ENCODE measurements around the gene QRFPR.
A peak's percentile ranks its signal among the peaks of the same experiment; 100 is the strongest.

Gene QRFPR

GRCh38 chr4:121344098-121344497 lies 36.7 kb downstream of the QRFPR start:
- no peak for DNase-seq (ENCODE audit: low spot score)
- Histone ChIP-seq H3K79me1 (ENCODE audit: low read depth, low read length) (no peaks in the 10 kb centered on the region), H4K8ac (ENCODE audit: low read depth, low read length) (no peak overlapping the region), H4K91ac (ENCODE audit: low read depth, low read length, poor library complexity) (no peak overlapping the region), H2AK5ac (ENCODE audit: low read depth, low read length) (no peak overlapping the region), H3K18ac (ENCODE audit: low read length) (no peak overlapping the region), H2BK12ac (ENCODE audit: low read length) (no peak overlapping the region), H2BK120ac (ENCODE audit: low read depth, low read length) (no peak overlapping the region), H3K4me1 (ENCODE audit: control insufficient read depth in 2 of 2, insufficient read depth in 1 of 2, low read depth in 1 of 2, low read length in 2 of 2) (peaks cover 0 to 9% of the 10 kb centered on the region in 2 donors), H3K27me3 (ENCODE audit: control insufficient read depth in 3 of 3, insufficient read depth in 3 of 3, low read depth in 1 of 3, low read length in 3 of 3) (peaks cover 0 to 18% (median 0%) of the 10 kb centered on the region in 3 experiments), H3K27ac (replicated peaks; ENCODE audit: low read length) (no peak overlapping the region), H3K14ac (ENCODE audit: low read length) (no peak overlapping the region), H3K4ac (ENCODE audit: low read length) (no peak overlapping the region), H3K9me3 (replicated peaks in 1 of 2; ENCODE audit: control insufficient read depth in 2 of 2, insufficient read depth in 1 of 2, low read depth in 1 of 2, low read length in 2 of 2) (no peaks in the 10 kb centered on the region), H3K23ac (ENCODE audit: low read depth, low read length, poor library complexity) (no peak overlapping the region), H2BK15ac (ENCODE audit: low read length) (no peak overlapping the region), H3K4me3 (ENCODE audit: low read length in 2 of 2) (no peak overlapping the region), H3K4me2 (ENCODE audit: insufficient read depth, low read length, poor library complexity, severe bottlenecking) (no peak overlapping the region), H3K9ac (ENCODE audit: low read depth, low read length, poor library complexity) (no peak overlapping the region), H3K36me3 (replicated peaks in 1 of 2; ENCODE audit: control insufficient read depth in 2 of 2, insufficient read depth in 2 of 2, low read length in 2 of 2) (no peaks in the 10 kb centered on the region), H2BK5ac (ENCODE audit: low read length) (no peak overlapping the region), H2AFZ (ENCODE audit: low read length) (no peak overlapping the region)
- WGBS, 2 donors (ENCODE audit: extremely low coverage in 2 of 2, insufficient read length in 2 of 2, insufficient replicate concordance in 1 of 2) = no CpG with 5 or more reads among the region's 1 CpG

- Histone ChIP-seq H2AFZ (ENCODE audit: low read length) (no peak overlapping the region), H2AK5ac (ENCODE audit: low read depth, low read length) (no peak overlapping the region), H3K4me2 (ENCODE audit: insufficient read depth, low read length, poor library complexity, severe bottlenecking) (no peak overlapping the region), H3K4ac (ENCODE audit: low read length) (no peak overlapping the region), H3K23ac (ENCODE audit: low read depth, low read length, poor library complexity) (no peak overlapping the region), H3K14ac (ENCODE audit: low read length) (no peak overlapping the region), H2BK5ac (ENCODE audit: low read length) (no peak overlapping the region), H3K36me3 (replicated peaks in 1 of 2; ENCODE audit: control insufficient read depth in 2 of 2, insufficient read depth in 2 of 2, low read length in 2 of 2) (no peaks in the 10 kb centered on the region), H4K8ac (ENCODE audit: low read depth, low read length) (no peak overlapping the region), H3K9ac (ENCODE audit: low read depth, low read length, poor library complexity) (no peak overlapping the region), H3K9me3 (replicated peaks in 1 of 2; ENCODE audit: control insufficient read depth in 2 of 2, insufficient read depth in 1 of 2, low read depth in 1 of 2, low read length in 2 of 2) (no peaks in the 10 kb centered on the region), H3K79me1 (ENCODE audit: low read depth, low read length) (no peaks in the 10 kb centered on the region), H3K27me3 (ENCODE audit: control insufficient read depth in 3 of 3, insufficient read depth in 3 of 3, low read depth in 1 of 3, low read length in 3 of 3) (peaks cover 0 to 27% (median 0%) of the 10 kb centered on the region in 3 experiments), H3K27ac (replicated peaks; ENCODE audit: low read length) (no peak overlapping the region), H3K4me3 (ENCODE audit: low read length in 2 of 2) (no peak overlapping the region), H2BK15ac (ENCODE audit: low read length) (no peak overlapping the region), H4K91ac (ENCODE audit: low read depth, low read length, poor library complexity) (no peak overlapping the region), H3K4me1 (ENCODE audit: control insufficient read depth in 2 of 2, insufficient read depth in 1 of 2, low read depth in 1 of 2, low read length in 2 of 2) (peaks cover 0 to 11% of the 10 kb centered on the region in 2 donors), H3K18ac (ENCODE audit: low read length) (no peak overlapping the region), H2BK12ac (ENCODE audit: low read length) (no peak overlapping the region), H2BK120ac (ENCODE audit: low read depth, low read length) (no peak overlapping the region)
- no peak for DNase-seq (ENCODE audit: low spot score)
- no CpG with 5 or more reads among the region's 2 CpGs for WGBS, 2 donors (ENCODE audit: extremely low coverage in 2 of 2, insufficient read length in 2 of 2, insufficient replicate concordance in 1 of 2)
Observed at GRCh38 chr4:121340247-121340646, 40.6 kb downstream of the QRFPR start.

DNA sequence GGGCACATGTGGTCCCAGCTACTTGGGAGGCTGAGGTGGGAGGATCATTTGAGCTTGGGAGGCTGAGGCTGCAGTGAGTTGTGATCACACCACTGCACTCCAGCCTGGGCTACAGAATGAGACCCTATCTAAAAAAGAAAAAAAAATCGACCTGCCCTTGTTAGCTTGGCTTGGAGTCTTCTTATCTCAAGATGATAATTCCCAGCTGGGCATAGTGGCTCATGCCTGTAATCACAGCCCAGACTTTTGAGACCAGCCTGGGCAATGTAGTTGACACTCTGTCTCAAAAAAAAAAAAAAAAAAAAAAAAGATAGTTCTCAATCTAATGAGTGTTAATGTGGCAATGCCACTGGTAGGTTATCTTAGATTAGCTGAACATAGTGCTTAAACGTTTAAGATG lies 41.0 kb downstream of the QRFPR start:
- Histone ChIP-seq H3K14ac (ENCODE audit: low read length) (no peak overlapping the region), H3K36me3 (replicated peaks in 1 of 2; ENCODE audit: control insufficient read depth in 2 of 2, insufficient read depth in 2 of 2, low read length in 2 of 2) (no peaks in the 10 kb centered on the region), H2BK120ac (ENCODE audit: low read depth, low read length) (no peak overlapping the region), H2BK15ac (ENCODE audit: low read length) (no peak overlapping the region), H2BK12ac (ENCODE audit: low read length) (no peak overlapping the region), H3K27ac (replicated peaks; ENCODE audit: low read length) (no peak overlapping the region), H3K18ac (ENCODE audit: low read length) (no peak overlapping the region), H3K27me3 (ENCODE audit: control insufficient read depth in 3 of 3, insufficient read depth in 3 of 3, low read depth in 1 of 3, low read length in 3 of 3) (peaks cover 0 to 23% (median 0%) of the 10 kb centered on the region in 3 experiments), H2BK5ac (ENCODE audit: low read length) (no peak overlapping the region), H2AK5ac (ENCODE audit: low read depth, low read length) (no peak overlapping the region), H3K79me1 (ENCODE audit: low read depth, low read length) (no peaks in the 10 kb centered on the region), H3K4me1 (ENCODE audit: control insufficient read depth in 2 of 2, insufficient read depth in 1 of 2, low read depth in 1 of 2, low read length in 2 of 2) (peaks cover 0 to 11% of the 10 kb centered on the region in 2 donors), H2AFZ (ENCODE audit: low read length) (no peak overlapping the region), H3K4me2 (ENCODE audit: insufficient read depth, low read length, poor library complexity, severe bottlenecking) (no peak overlapping the region), H3K4ac (ENCODE audit: low read length) (no peak overlapping the region), H3K9ac (ENCODE audit: low read depth, low read length, poor library complexity) (no peak overlapping the region), H4K8ac (ENCODE audit: low read depth, low read length) (no peak overlapping the region), H3K23ac (ENCODE audit: low read depth, low read length, poor library complexity) (no peak overlapping the region), H4K91ac (ENCODE audit: low read depth, low read length, poor library complexity) (no peak overlapping the region), H3K9me3 (replicated peaks in 1 of 2; ENCODE audit: control insufficient read depth in 2 of 2, insufficient read depth in 1 of 2, low read depth in 1 of 2, low read length in 2 of 2) (no peaks in the 10 kb centered on the region), H3K4me3 (ENCODE audit: low read length in 2 of 2) (no peak overlapping the region)
- no CpG with 5 or more reads among the region's 2 CpGs for WGBS, 2 donors (ENCODE audit: extremely low coverage in 2 of 2, insufficient read length in 2 of 2, insufficient replicate concordance in 1 of 2)
- no peak for DNase-seq (ENCODE audit: low spot score)

DNA sequence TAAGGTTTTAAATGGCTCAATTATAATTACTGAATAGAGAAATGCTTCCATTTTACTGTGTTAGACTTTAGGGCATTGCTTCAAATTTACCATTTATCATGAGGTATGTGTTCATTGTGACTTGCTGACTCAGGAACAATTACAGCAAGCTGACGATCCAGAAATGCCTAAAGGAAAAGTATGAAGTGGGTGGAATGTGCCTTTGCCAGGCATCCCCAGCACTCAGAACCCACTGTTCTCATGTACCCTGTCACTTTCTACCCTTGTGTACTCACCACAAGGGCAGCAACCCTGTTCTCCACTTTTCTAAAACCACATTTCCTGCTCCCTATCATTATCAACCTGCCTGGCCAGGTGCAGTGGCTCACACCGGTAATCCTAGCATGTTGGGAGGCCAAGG lies 41.5 kb downstream of the QRFPR start:
- Histone ChIP-seq H4K91ac (ENCODE audit: low read depth, low read length, poor library complexity) (no peak overlapping the region), H2BK12ac (ENCODE audit: low read length) (no peak overlapping the region), H3K9ac (ENCODE audit: low read depth, low read length, poor library complexity) (no peak overlapping the region), H3K23ac (ENCODE audit: low read depth, low read length, poor library complexity) (no peak overlapping the region), H3K9me3 (replicated peaks in 1 of 2; ENCODE audit: control insufficient read depth in 2 of 2, insufficient read depth in 1 of 2, low read depth in 1 of 2, low read length in 2 of 2) (no peaks in the 10 kb centered on the region), H3K4me1 (ENCODE audit: control insufficient read depth in 2 of 2, insufficient read depth in 1 of 2, low read depth in 1 of 2, low read length in 2 of 2) (peaks cover 0 to 11% of the 10 kb centered on the region in 2 donors), H3K27me3 (ENCODE audit: control insufficient read depth in 3 of 3, insufficient read depth in 3 of 3, low read depth in 1 of 3, low read length in 3 of 3) (peaks cover 0 to 21% (median 0%) of the 10 kb centered on the region in 3 experiments), H3K18ac (ENCODE audit: low read length) (no peak overlapping the region), H3K4me2 (ENCODE audit: insufficient read depth, low read length, poor library complexity, severe bottlenecking) (no peak overlapping the region), H3K36me3 (replicated peaks in 1 of 2; ENCODE audit: control insufficient read depth in 2 of 2, insufficient read depth in 2 of 2, low read length in 2 of 2) (no peaks in the 10 kb centered on the region), H2AK5ac (ENCODE audit: low read depth, low read length) (no peak overlapping the region), H2BK5ac (ENCODE audit: low read length) (no peak overlapping the region), H2AFZ (ENCODE audit: low read length) (no peak overlapping the region), H2BK15ac (ENCODE audit: low read length) (no peak overlapping the region), H3K79me1 (ENCODE audit: low read depth, low read length) (no peaks in the 10 kb centered on the region), H3K14ac (ENCODE audit: low read length) (no peak overlapping the region), H3K27ac (replicated peaks; ENCODE audit: low read length) (no peak overlapping the region), H4K8ac (ENCODE audit: low read depth, low read length) (no peak overlapping the region), H3K4me3 (ENCODE audit: low read length in 2 of 2) (peak overlapping the region in 1 of 2 donors; percentile 44), H3K4ac (ENCODE audit: low read length) (no peak overlapping the region), H2BK120ac (ENCODE audit: low read depth, low read length) (no peak overlapping the region)
- no CpG with 5 or more reads among the region's 2 CpGs for WGBS, 2 donors (ENCODE audit: extremely low coverage in 2 of 2, insufficient read length in 2 of 2, insufficient replicate concordance in 1 of 2)
- DNase-seq (ENCODE audit: low spot score) = no peak

All from neuronal stem cell (in vitro differentiated cells).